ENCODE data around the gene CREB3. TPM values are rescaled to one million over a fixed set of nuclear protein-coding genes. Genes with fewer than 3 reads are reported as not detected.

Gene CREB3
- total RNA-seq, 1 experiment from 2014 or later = 22.4 TPM

- no peak for DNase-seq
- BruUV-seq (replicated peaks) = no TSS peak
- intact Hi-C loops (cut with micrococcal nuclease; ENCODE audit: unreplicated experiment) = no loop called here
- H3K79me2 ChIP-seq (ENCODE audit: low read depth) = no peaks in the 10 kb centered on the region
- H3K4me3 ChIP-seq = peak overlapping the region; percentile 77
- ChIA-PET POLR2A (ENCODE audit: unreplicated experiment) (no interaction called here), CTCF (interaction anchor here (1.4 kb wide), 1 partner anchor 17 kb away, joined by 6 read pairs; the partner anchor contains the start of gene CA9)
- H2AFZ ChIP-seq = no peak overlapping the region
- peaks cover 14% of the 10 kb centered on the region; the same call in 1 of the 2 replicates for H3F3A ChIP-seq (ENCODE audit: insufficient read depth, low read depth)
- no peaks in the 10 kb centered on the region for H3K27me3 ChIP-seq (ENCODE audit: insufficient read depth, low read depth)
- no peaks in the 10 kb centered on the region for H3K9me2 ChIP-seq (ENCODE audit: insufficient read depth)
- H3K4me2 ChIP-seq = peak overlapping the region; percentile 74
- no peak overlapping the region for H3K27ac ChIP-seq
- TF ChIP-seq CTCF (conservative IDR thresholded peaks at IDR 0.05) (no peak), EZH2 (IDR thresholded peaks at IDR 0.05; ENCODE audit: low read depth) (no peak)
- H3K4me1 ChIP-seq (replicated peaks; ENCODE audit: insufficient read depth) = peaks cover 21% of the 10 kb centered on the region
- H3K9me3 ChIP-seq (ENCODE audit: insufficient read depth, low read depth) = no peaks in the 10 kb centered on the region
- no peaks in the 10 kb centered on the region for H3K36me3 ChIP-seq (ENCODE audit: low read depth)
- H4K20me1 ChIP-seq (ENCODE audit: insufficient read depth) = no peaks in the 10 kb centered on the region
Measured at GRCh38 chr9:35690294-35690613, 42.2 kb upstream of the CREB3 start.

GRCh38 chr9:35690614-35691333, 41.7 kb upstream of the CREB3 start:
- H3F3A ChIP-seq (ENCODE audit: insufficient read depth, low read depth) = peaks cover 14% of the 10 kb centered on the region; the same call in 1 of the 2 replicates
- H2AFZ ChIP-seq = peak overlapping the region; percentile 92
- H3K9me3 ChIP-seq (ENCODE audit: insufficient read depth, low read depth) = no peaks in the 10 kb centered on the region
- H3K79me2 ChIP-seq (ENCODE audit: low read depth) = no peaks in the 10 kb centered on the region
- H3K4me1 ChIP-seq (replicated peaks; ENCODE audit: insufficient read depth) = peaks cover 21% of the 10 kb centered on the region
- POLR2A ChIA-PET (ENCODE audit: unreplicated experiment) = interaction anchor here (0.7 to 0.9 kb wide), 2 partner anchors 29 to 1213 kb away, joined by 3 to 9 read pairs; no protein-coding TSS in a partner anchor
- peak overlapping the region; percentile 74 for H3K4me2 ChIP-seq
- H3K27ac ChIP-seq = peak overlapping the region; percentile 32; the same call in 1 of the 2 replicates
- peak overlapping the region; percentile 77 for H3K4me3 ChIP-seq
- H3K36me3 ChIP-seq (ENCODE audit: low read depth) = no peaks in the 10 kb centered on the region
- DNase-seq = peak in 1 of 2 experiments; percentile 38
- CTCF ChIA-PET = interaction anchor here (1.4 kb wide), 1 partner anchor 17 kb away, joined by 6 read pairs; the partner anchor contains the start of gene CA9
- H3K9me2 ChIP-seq (ENCODE audit: insufficient read depth) = no peaks in the 10 kb centered on the region
- no peak for TF ChIP-seq EZH2 (IDR thresholded peaks at IDR 0.05; ENCODE audit: low read depth)
- no peak for TF ChIP-seq CTCF (conservative IDR thresholded peaks at IDR 0.05)
- H3K27me3 ChIP-seq (ENCODE audit: insufficient read depth, low read depth) = no peaks in the 10 kb centered on the region
- intact Hi-C loops (cut with micrococcal nuclease; ENCODE audit: unreplicated experiment) = no loop called here
- H4K20me1 ChIP-seq (ENCODE audit: insufficient read depth) = no peaks in the 10 kb centered on the region
- BruUV-seq (replicated peaks) = no TSS peak

GRCh38 chr9:35691334-35691650, 41.2 kb upstream of the CREB3 start:
- Histone ChIP-seq H3K27ac (no peak overlapping the region), H3K9me2 (ENCODE audit: insufficient read depth) (no peaks in the 10 kb centered on the region), H3K4me2 (peak overlapping the region; percentile 74), H3K36me3 (ENCODE audit: low read depth) (no peaks in the 10 kb centered on the region), H3K4me3 (peak overlapping the region; percentile 77), H4K20me1 (ENCODE audit: insufficient read depth) (no peaks in the 10 kb centered on the region), H2AFZ (peak overlapping the region; percentile 92), H3F3A (ENCODE audit: insufficient read depth, low read depth) (peaks cover 14% of the 10 kb centered on the region; the same call in 1 of the 2 replicates), H3K79me2 (ENCODE audit: low read depth) (no peaks in the 10 kb centered on the region), H3K27me3 (ENCODE audit: insufficient read depth, low read depth) (no peaks in the 10 kb centered on the region), H3K4me1 (replicated peaks; ENCODE audit: insufficient read depth) (peaks cover 21% of the 10 kb centered on the region), H3K9me3 (ENCODE audit: insufficient read depth, low read depth) (no peaks in the 10 kb centered on the region)
- TF ChIP-seq CTCF (conservative IDR thresholded peaks at IDR 0.05) (no peak), EZH2 (IDR thresholded peaks at IDR 0.05; ENCODE audit: low read depth) (no peak)
- intact Hi-C loops (cut with micrococcal nuclease; ENCODE audit: unreplicated experiment) = no loop called here
- ChIA-PET POLR2A (ENCODE audit: unreplicated experiment) (interaction anchor here (0.7 to 0.9 kb wide), 2 partner anchors 30 to 1212 kb away, joined by 3 to 9 read pairs; no protein-coding TSS in a partner anchor), CTCF (interaction anchor here (1.4 kb wide), 1 partner anchor 18 kb away, joined by 6 read pairs; the partner anchor contains the start of gene CA9)
- DNase-seq = no peak
- no TSS peak for BruUV-seq (replicated peaks)

Measured in PC-9 (cell line).